KMS-11 (cell line): ENCODE data around the gene NSD2.

Source experiments
- H2AFZ ChIP-seq: fragments of 200-600 bp; sonication (generic); 2 replicates; pipeline ENCODE4 v1.6.1; 2016; ENCODE audit warnings: antibody characterized with exemption, mixed run types, low read depth
- H3K27ac ChIP-seq: fragments of 200-600 bp; sonication (generic); 2 replicates; pipeline ENCODE4 v1.6.1; 2016; ENCODE audit warnings: mild to moderate bottlenecking, mixed run types
- H3K27me3 ChIP-seq: fragments of 200-600 bp; sonication (generic); 2 replicates; pipeline ENCODE4 v1.6.1; 2017; ENCODE audit warnings: mild to moderate bottlenecking, low read depth, mixed run types, moderate library complexity; ENCODE audit not compliant: insufficient read depth
- H3K36me3 ChIP-seq: fragments of 200-600 bp; sonication (generic); 2 replicates; pipeline ENCODE4 v1.6.1; 2017; ENCODE audit warnings: mild to moderate bottlenecking, mixed run types; ENCODE audit not compliant: insufficient read depth
- H3K4me1 ChIP-seq: fragments of 200-600 bp; sonication (generic); 2 replicates; pipeline ENCODE4 v1.6.1; 2016; ENCODE audit warnings: mild to moderate bottlenecking, low read depth, mixed run types; ENCODE audit not compliant: poor library complexity, severe bottlenecking
- H3K4me2 ChIP-seq: fragments of 200-600 bp; sonication (generic); 2 replicates; pipeline ENCODE4 v1.7.0; 2016; ENCODE audit warnings: mild to moderate bottlenecking, mixed run types
- H3K4me3 ChIP-seq: fragments of 200-600 bp; sonication (generic); IDR thresholded peaks from 2 replicates; pipeline ENCODE4 v1.6.1; 2017; ENCODE audit warnings: low read depth, low read length, mixed read lengths; ENCODE audit not compliant: insufficient read depth
- H3K79me2 ChIP-seq: fragments of 200-600 bp; sonication (generic); 2 replicates; pipeline ENCODE4 v1.6.1; 2016; ENCODE audit warnings: low read depth, mixed run types; ENCODE audit not compliant: insufficient read depth
- H3K9ac ChIP-seq: fragments of 200-600 bp; sonication (generic); 2 replicates; pipeline ENCODE4 v1.6.1; 2016; ENCODE audit warnings: mild to moderate bottlenecking, mixed run types
- H4K20me1 ChIP-seq: fragments of 200-600 bp; sonication (generic); 2 replicates; pipeline ENCODE4 v1.6.1; 2016; ENCODE audit warnings: mild to moderate bottlenecking, mixed run types; ENCODE audit not compliant: insufficient read depth
- TF ChIP-seq, protein P1 (sequence below): fragments of 200-600 bp; sonication (generic); conservative IDR thresholded peaks from 2 replicates; pipeline ENCODE4 v1.6.1; 2017; ENCODE audit warnings: low read depth, mild to moderate bottlenecking, antibody characterized with exemption, low read length, moderate library complexity, mixed read lengths

Gene NSD2

GRCh38 chr4:1940566-1940965, 69.4 kb downstream of the NSD2 start:
- Histone ChIP-seq H3K4me2 (no peak overlapping the region), H3K36me3 (peaks cover 19% of the 10 kb centered on the region; the same call in 1 of the 2 replicates), H3K9ac (no peak overlapping the region)

GRCh38 chr4:1943928-1944327, 72.7 kb downstream of the NSD2 start:
- no peak overlapping the region for H3K9ac ChIP-seq
- no peak overlapping the region; the same call in 1 of the 2 replicates for H3K27ac ChIP-seq
- peaks cover 19% of the 10 kb centered on the region; the same call in 1 of the 2 replicates for H3K36me3 ChIP-seq
- H2AFZ ChIP-seq, result no peak overlapping the region
- peaks cover 17% of the 10 kb centered on the region; the same call in 1 of the 2 replicates for H4K20me1 ChIP-seq
- TF ChIP-seq, protein P1, sequence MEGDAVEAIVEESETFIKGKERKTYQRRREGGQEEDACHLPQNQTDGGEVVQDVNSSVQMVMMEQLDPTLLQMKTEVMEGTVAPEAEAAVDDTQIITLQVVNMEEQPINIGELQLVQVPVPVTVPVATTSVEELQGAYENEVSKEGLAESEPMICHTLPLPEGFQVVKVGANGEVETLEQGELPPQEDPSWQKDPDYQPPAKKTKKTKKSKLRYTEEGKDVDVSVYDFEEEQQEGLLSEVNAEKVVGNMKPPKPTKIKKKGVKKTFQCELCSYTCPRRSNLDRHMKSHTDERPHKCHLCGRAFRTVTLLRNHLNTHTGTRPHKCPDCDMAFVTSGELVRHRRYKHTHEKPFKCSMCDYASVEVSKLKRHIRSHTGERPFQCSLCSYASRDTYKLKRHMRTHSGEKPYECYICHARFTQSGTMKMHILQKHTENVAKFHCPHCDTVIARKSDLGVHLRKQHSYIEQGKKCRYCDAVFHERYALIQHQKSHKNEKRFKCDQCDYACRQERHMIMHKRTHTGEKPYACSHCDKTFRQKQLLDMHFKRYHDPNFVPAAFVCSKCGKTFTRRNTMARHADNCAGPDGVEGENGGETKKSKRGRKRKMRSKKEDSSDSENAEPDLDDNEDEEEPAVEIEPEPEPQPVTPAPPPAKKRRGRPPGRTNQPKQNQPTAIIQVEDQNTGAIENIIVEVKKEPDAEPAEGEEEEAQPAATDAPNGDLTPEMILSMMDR, result no peak
- H3K4me3 ChIP-seq, result no peak overlapping the region
- no peak overlapping the region for H3K4me2 ChIP-seq
- no peaks in the 10 kb centered on the region for H3K27me3 ChIP-seq
- H3K4me1 ChIP-seq, result no peaks in the 10 kb centered on the region
- peaks cover 21% of the 10 kb centered on the region; the same call in 1 of the 2 replicates for H3K79me2 ChIP-seq

More at GRCh38 chr4:1940566-1940965, 69.4 kb downstream of the NSD2 start:
- TF ChIP-seq, protein P1, result no peak
- Histone ChIP-seq H4K20me1 (peaks cover 17% of the 10 kb centered on the region; the same call in 1 of the 2 replicates), H3K27ac (0 out of 2 replicates have a peak overlapping the region, but pooled peaks have one; percentile 15), H3K4me3 (no peak overlapping the region), H3K4me1 (no peaks in the 10 kb centered on the region), H3K27me3 (no peaks in the 10 kb centered on the region), H3K79me2 (peaks cover 30% of the 10 kb centered on the region; the same call in 1 of the 2 replicates), H2AFZ (no peak overlapping the region)

- no peak overlapping the region for H3K9ac ChIP-seq
- peaks cover 17% of the 10 kb centered on the region; the same call in 1 of the 2 replicates for H4K20me1 ChIP-seq
- H3K4me3 ChIP-seq, result no peak overlapping the region
- H3K36me3 ChIP-seq, result peaks cover 14% of the 10 kb centered on the region; the same call in 1 of the 2 replicates
- H3K79me2 ChIP-seq, result peaks cover 9% of the 10 kb centered on the region; the same call in 1 of the 2 replicates
- no peaks in the 10 kb centered on the region for H3K27me3 ChIP-seq
- no peak overlapping the region for H3K4me2 ChIP-seq
- H3K27ac ChIP-seq, result no peak overlapping the region
- H3K4me1 ChIP-seq, result no peaks in the 10 kb centered on the region
- H2AFZ ChIP-seq, result no peak overlapping the region
- TF ChIP-seq, protein P1, result no peak
Measured at GRCh38 chr4:1945124-1945895, 74.1 kb downstream of the NSD2 start.

DNA sequence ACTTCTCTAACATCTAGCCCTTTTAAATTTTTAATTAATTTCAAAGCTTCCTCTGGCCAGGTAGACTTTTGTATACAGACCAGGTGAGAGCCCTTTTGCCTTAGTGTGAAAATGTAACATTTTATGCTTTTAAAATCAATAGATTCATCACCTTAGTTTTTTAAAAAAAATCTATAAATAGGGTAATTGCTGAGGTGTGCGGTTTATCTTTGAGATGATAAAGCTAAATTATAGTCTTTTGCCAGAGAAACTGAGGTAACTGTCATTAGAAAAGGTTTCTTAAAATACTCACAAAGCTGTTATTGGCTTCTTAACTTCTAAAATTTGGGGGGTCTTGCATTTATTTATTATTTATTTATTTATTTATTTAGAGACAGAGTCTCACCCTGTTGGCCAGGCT, 74.7 kb downstream of the NSD2 start:
- no peak overlapping the region for H2AFZ ChIP-seq
- H3K79me2 ChIP-seq, result peaks cover 6% of the 10 kb centered on the region; the same call in 1 of the 2 replicates
- TF ChIP-seq, protein P1, result no peak
- no peak overlapping the region for H3K9ac ChIP-seq
- H3K4me2 ChIP-seq, result no peak overlapping the region
- H3K4me3 ChIP-seq, result no peak overlapping the region
- no peaks in the 10 kb centered on the region for H3K4me1 ChIP-seq
- H4K20me1 ChIP-seq, result peaks cover 17% of the 10 kb centered on the region; the same call in 1 of the 2 replicates
- peaks cover 14% of the 10 kb centered on the region; the same call in 1 of the 2 replicates for H3K36me3 ChIP-seq
- H3K27ac ChIP-seq, result no peak overlapping the region
- no peaks in the 10 kb centered on the region for H3K27me3 ChIP-seq
